ENCODE results near the gene TCAIM. TPM values are rescaled to one million over a fixed set of nuclear protein-coding genes. Genes with fewer than 3 reads are reported as not detected.

Gene TCAIM
- polyA plus RNA-seq, 1 of the 3 experiments (the other 2 are of a cell fraction) = 8.4 TPM

GRCh38 chr3:44392489-44392888 lies 53.9 kb downstream of the TCAIM start:
- no peak for DNase-seq
- Histone ChIP-seq H3K4me3 (ENCODE audit: low read depth in 2 of 2, low read length in 1 of 2) (no peak overlapping the region), H3K36me3 (replicated peaks in 1 of 2; ENCODE audit: control insufficient read depth in 1 of 2, insufficient read depth in 2 of 2, low read length in 1 of 2) (peaks cover 10 to 11% of the 10 kb centered on the region in 2 experiments), H4K20me1 (ENCODE audit: insufficient read depth) (no peaks in the 10 kb centered on the region), H3K4me2 (no peak overlapping the region), H3K9me3 (no peaks in the 10 kb centered on the region), H3K9ac (no peak overlapping the region), H3K4me1 (ENCODE audit: control insufficient read depth in 1 of 2, insufficient read depth in 2 of 2, low read depth in 1 of 2, low read length in 1 of 2) (no peaks in the 10 kb centered on the region), H3K79me2 (ENCODE audit: insufficient read depth) (no peaks in the 10 kb centered on the region), H3F3A (replicated peaks; ENCODE audit: insufficient read depth) (peaks cover 3% of the 10 kb centered on the region), H3K27me3 (ENCODE audit: insufficient read depth) (no peaks in the 10 kb centered on the region), H3K27ac (ENCODE audit: low read depth in 2 of 2, low read length in 1 of 2) (no peak overlapping the region), H3K9me2 (no peaks in the 10 kb centered on the region), H2AFZ (ENCODE audit: low read depth) (no peak overlapping the region)
- POLR2A ChIA-PET = no interaction called here
- WGBS (ENCODE audit: low lambda C conversion rate) = 90% methylated on average over 1 of the region's 1 CpG
- CTCF ChIA-PET = interaction anchor here (1.1 to 1.5 kb wide), 2 partner anchors 9 to 18 kb away, joined by 3 to 5 read pairs; no protein-coding TSS in a partner anchor
- TF ChIP-seq TEAD4 (IDR thresholded peaks at IDR 0.05; ENCODE audit: borderline replicate concordance, insufficient read depth) (no peak), MAX (IDR thresholded peaks at IDR 0.05; ENCODE audit: low read depth) (no peak)

GRCh38 chr3:44395714-44396113 lies 57.1 kb downstream of the TCAIM start:
- Histone ChIP-seq H3F3A (replicated peaks; ENCODE audit: insufficient read depth) (peaks cover 3% of the 10 kb centered on the region), H4K20me1 (ENCODE audit: insufficient read depth) (no peaks in the 10 kb centered on the region), H3K4me1 (ENCODE audit: control insufficient read depth in 1 of 2, insufficient read depth in 2 of 2, low read depth in 1 of 2, low read length in 1 of 2) (no peaks in the 10 kb centered on the region), H3K9ac (no peak overlapping the region), H3K79me2 (ENCODE audit: insufficient read depth) (no peaks in the 10 kb centered on the region), H3K27ac (ENCODE audit: low read depth in 2 of 2, low read length in 1 of 2) (no peak overlapping the region), H3K36me3 (replicated peaks in 1 of 2; ENCODE audit: control insufficient read depth in 1 of 2, insufficient read depth in 2 of 2, low read length in 1 of 2) (peaks cover 11 to 15% of the 10 kb centered on the region in 2 experiments), H3K9me2 (no peaks in the 10 kb centered on the region), H3K4me3 (ENCODE audit: low read depth in 2 of 2, low read length in 1 of 2) (no peak overlapping the region), H3K27me3 (ENCODE audit: insufficient read depth) (no peaks in the 10 kb centered on the region), H3K4me2 (no peak overlapping the region), H2AFZ (ENCODE audit: low read depth) (no peak overlapping the region), H3K9me3 (no peaks in the 10 kb centered on the region)
- ChIA-PET CTCF (no interaction called here), POLR2A (no interaction called here)
- 94% methylated on average over 9 of the region's 9 CpGs for WGBS (ENCODE audit: low lambda C conversion rate)
- no peak for DNase-seq
- no peak for TF ChIP-seq RXRA (IDR thresholded peaks at IDR 0.05; ENCODE audit: borderline replicate concordance, low read depth)
- TF ChIP-seq SIN3A (IDR thresholded peaks at IDR 0.05; ENCODE audit: borderline replicate concordance, low read depth, low read length) = no peak
- no peak for TF ChIP-seq JUND (IDR thresholded peaks at IDR 0.05)
- no peak for TF ChIP-seq FOSL2 (IDR thresholded peaks at IDR 0.05; ENCODE audit: borderline replicate concordance, low read depth)
- no peak for TF ChIP-seq USF2 (IDR thresholded peaks at IDR 0.05; ENCODE audit: borderline replicate concordance, low read depth, low read length)
- TF ChIP-seq CTCF (IDR thresholded peaks at IDR 0.05) = no peak
- no peak for TF ChIP-seq EP300 (IDR thresholded peaks at IDR 0.05; ENCODE audit: borderline replicate concordance in 1 of 2, low read depth in 1 of 2, low read length in 1 of 2)
- no peak for TF ChIP-seq MEF2A (IDR thresholded peaks at IDR 0.05; ENCODE audit: borderline replicate concordance, low read depth)
- TF ChIP-seq PBX3 (IDR thresholded peaks at IDR 0.05) = no peak
- TF ChIP-seq NRF1 (IDR thresholded peaks at IDR 0.05; ENCODE audit: low read depth, low read length) = no peak
- TF ChIP-seq CHD2 (IDR thresholded peaks at IDR 0.05; ENCODE audit: low read length, partially characterized antibody) = no peak
- TF ChIP-seq MXI1 (IDR thresholded peaks at IDR 0.05; ENCODE audit: low read depth, low read length) = no peak
- TF ChIP-seq TAF1 (IDR thresholded peaks at IDR 0.05; ENCODE audit: borderline replicate concordance, low read depth, low read length) = no peak
- no peak for TF ChIP-seq FOXM1 (IDR thresholded peaks at IDR 0.05; ENCODE audit: low read depth)

All from SK-N-SH (cell line).